ENCODE results near the gene CYP46A1.

CYP46A1 gene

DNA sequence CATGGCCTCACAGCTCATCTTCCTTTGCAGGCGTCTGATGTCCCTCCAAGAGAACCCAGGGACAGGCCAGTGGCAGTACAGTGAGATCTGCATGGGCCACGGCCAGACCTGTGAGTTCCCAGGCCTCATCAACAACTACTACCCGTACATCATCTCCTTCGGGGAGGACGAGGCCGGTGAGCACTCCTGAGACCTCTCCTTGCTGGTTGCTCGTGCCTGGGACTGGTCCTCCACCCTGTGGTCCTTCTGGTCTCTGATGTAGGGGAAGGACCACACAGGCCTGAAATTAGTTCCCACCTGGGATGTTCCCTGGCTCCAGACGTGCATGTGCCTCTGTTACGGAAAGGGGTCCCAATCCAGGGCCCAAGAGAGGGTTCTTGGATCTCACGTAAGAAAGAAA is 21.3 kb upstream of the CYP46A1 start (continued):
- TF ChIP-seq ZNF518A (tag by site-specific recombination; conservative IDR thresholded peaks at IDR 0.05; ENCODE audit: low read depth): no peak

DNA sequence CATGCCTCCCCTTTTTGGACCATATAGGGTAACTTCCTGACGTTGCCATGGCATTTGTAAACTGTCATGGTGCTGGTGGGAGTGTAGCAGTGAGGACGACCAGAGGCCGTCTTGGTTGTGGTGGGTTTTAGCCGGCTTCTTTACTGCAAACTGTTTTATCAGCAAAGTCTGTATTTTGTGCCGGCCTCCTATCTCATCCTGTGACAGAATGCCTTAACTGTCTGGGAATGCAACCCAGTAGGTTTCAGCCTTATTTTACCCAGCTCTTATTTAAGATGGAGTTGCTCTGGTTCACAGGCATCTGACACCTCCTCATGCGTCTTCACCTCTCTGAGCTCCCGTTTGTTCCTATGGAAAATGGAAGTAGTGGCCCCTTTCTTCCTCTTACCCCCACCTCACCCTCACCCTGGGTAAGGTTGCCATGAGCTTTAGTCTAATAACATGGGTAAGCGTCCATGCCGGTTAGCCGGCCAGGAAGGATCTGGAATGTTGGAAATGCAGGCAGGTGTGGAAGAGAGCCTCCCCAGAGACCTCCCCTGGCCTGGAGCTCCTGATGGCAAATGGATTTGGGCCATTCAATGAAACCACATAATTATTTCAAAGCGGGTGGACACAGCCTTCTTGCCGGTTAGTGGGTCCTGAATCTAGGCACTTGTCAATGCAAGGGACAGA is 20.6 kb upstream of the CYP46A1 start:
- ChIA-PET CTCF (no interaction called here), POLR2A (no interaction called here)
- Histone ChIP-seq H3K36me3 (ENCODE audit: control insufficient read depth in 2 of 2, insufficient read depth in 1 of 2, low read length in 2 of 2) (no peaks in the 10 kb centered on the region), H3K4me3 (ENCODE audit: low read depth, low read length) (no peak overlapping the region), H3K4me1 (ENCODE audit: control insufficient read depth, insufficient read depth, low read length) (peaks cover under 1% of the 10 kb centered on the region), H3K27ac (ENCODE audit: extremely low read depth, low read depth, low read length) (no peak overlapping the region), H3K9me3 (ENCODE audit: control insufficient read depth, insufficient read depth, low read depth, low read length) (no peaks in the 10 kb centered on the region)
- TF ChIP-seq, protein P1, sequence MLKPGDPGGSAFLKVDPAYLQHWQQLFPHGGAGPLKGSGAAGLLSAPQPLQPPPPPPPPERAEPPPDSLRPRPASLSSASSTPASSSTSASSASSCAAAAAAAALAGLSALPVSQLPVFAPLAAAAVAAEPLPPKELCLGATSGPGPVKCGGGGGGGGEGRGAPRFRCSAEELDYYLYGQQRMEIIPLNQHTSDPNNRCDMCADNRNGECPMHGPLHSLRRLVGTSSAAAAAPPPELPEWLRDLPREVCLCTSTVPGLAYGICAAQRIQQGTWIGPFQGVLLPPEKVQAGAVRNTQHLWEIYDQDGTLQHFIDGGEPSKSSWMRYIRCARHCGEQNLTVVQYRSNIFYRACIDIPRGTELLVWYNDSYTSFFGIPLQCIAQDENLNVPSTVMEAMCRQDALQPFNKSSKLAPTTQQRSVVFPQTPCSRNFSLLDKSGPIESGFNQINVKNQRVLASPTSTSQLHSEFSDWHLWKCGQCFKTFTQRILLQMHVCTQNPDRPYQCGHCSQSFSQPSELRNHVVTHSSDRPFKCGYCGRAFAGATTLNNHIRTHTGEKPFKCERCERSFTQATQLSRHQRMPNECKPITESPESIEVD (tag by site-specific recombination; IDR thresholded peaks at IDR 0.05): no peak
- no peak for TF ChIP-seq ZFHX2 (tag by site-specific recombination; conservative IDR thresholded peaks at IDR 0.05)

- H3K27ac ChIP-seq (ENCODE audit: extremely low read depth, low read depth, low read length): no peak overlapping the region
- CTCF ChIA-PET: no interaction called here
- POLR2A ChIA-PET: no interaction called here
- no peak overlapping the region for H3K4me3 ChIP-seq (ENCODE audit: low read depth, low read length)
- no peaks in the 10 kb centered on the region for H3K36me3 ChIP-seq (ENCODE audit: control insufficient read depth in 2 of 2, insufficient read depth in 1 of 2, low read length in 2 of 2)
- no peaks in the 10 kb centered on the region; the same call in 1 of the 2 replicates for H3K4me1 ChIP-seq (ENCODE audit: control insufficient read depth, insufficient read depth, low read length)
- no peaks in the 10 kb centered on the region for H3K9me3 ChIP-seq (ENCODE audit: control insufficient read depth, insufficient read depth, low read depth, low read length)
- TF ChIP-seq ZIC2 (tag by site-specific recombination; IDR thresholded peaks at IDR 0.05): peak; percentile 60
- TF ChIP-seq, protein P2, sequence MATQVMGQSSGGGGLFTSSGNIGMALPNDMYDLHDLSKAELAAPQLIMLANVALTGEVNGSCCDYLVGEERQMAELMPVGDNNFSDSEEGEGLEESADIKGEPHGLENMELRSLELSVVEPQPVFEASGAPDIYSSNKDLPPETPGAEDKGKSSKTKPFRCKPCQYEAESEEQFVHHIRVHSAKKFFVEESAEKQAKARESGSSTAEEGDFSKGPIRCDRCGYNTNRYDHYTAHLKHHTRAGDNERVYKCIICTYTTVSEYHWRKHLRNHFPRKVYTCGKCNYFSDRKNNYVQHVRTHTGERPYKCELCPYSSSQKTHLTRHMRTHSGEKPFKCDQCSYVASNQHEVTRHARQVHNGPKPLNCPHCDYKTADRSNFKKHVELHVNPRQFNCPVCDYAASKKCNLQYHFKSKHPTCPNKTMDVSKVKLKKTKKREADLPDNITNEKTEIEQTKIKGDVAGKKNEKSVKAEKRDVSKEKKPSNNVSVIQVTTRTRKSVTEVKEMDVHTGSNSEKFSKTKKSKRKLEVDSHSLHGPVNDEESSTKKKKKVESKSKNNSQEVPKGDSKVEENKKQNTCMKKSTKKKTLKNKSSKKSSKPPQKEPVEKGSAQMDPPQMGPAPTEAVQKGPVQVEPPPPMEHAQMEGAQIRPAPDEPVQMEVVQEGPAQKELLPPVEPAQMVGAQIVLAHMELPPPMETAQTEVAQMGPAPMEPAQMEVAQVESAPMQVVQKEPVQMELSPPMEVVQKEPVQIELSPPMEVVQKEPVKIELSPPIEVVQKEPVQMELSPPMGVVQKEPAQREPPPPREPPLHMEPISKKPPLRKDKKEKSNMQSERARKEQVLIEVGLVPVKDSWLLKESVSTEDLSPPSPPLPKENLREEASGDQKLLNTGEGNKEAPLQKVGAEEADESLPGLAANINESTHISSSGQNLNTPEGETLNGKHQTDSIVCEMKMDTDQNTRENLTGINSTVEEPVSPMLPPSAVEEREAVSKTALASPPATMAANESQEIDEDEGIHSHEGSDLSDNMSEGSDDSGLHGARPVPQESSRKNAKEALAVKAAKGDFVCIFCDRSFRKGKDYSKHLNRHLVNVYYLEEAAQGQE (tag by site-specific recombination; IDR thresholded peaks at IDR 0.05): no peak
- peak; percentile 27; the same call in 1 of the 2 replicates for TF ChIP-seq ZBTB8A (tag by site-specific recombination; IDR thresholded peaks at IDR 0.05)
- TF ChIP-seq GLIS1 (tag by site-specific recombination; IDR thresholded peaks at IDR 0.05): peak; percentile 17; the same call in 1 of the 2 replicates
- no peak for TF ChIP-seq CTCF (tag by site-specific recombination; IDR thresholded peaks at IDR 0.05)
- TF ChIP-seq ZNF335 (tag by site-specific recombination; conservative IDR thresholded peaks at IDR 0.05): 0 out of 2 replicates have a peak, but pooled peaks have one; percentile 20
Observed at GRCh38 chr14:99664058-99664936, 19.8 kb upstream of the CYP46A1 start.
